Tibial artery (tissue), 4 donors: Measurements from ENCODE around the gene CYP11A1.

ENCODE experiments used
- DNase-seq, 2 donors: peaks; one replicate each; pipeline ENCODE4 v3.0.0-alpha.2; 2019
- H3K27ac ChIP-seq, 2 donors: fragments of 200-600 bp; sonication (generic) in 1 of 2; 1 replicate in 1 of 2; 2 replicates in 1 of 2; pipeline ENCODE4 v1.5.1; 2018 to 2019; ENCODE audit warnings: mild to moderate bottlenecking in 1 of 2
- H3K27me3 ChIP-seq, 2 donors: fragments of 200-600 bp; sonication (generic) in 1 of 2; one replicate each; pipeline versions ENCODE4 v1.5.1 to v1.6.0; 2016 to 2019
- H3K36me3 ChIP-seq, 3 donors: fragments of 200-600 bp; sonication (generic) in 2 of 3; one replicate each; pipeline ENCODE4 v1.5.1; 2016 to 2019; ENCODE audit warnings: mild to moderate bottlenecking in 2 of 3
- H3K4me1 ChIP-seq, 4 donors: fragments of 200-600 bp; sonication (generic) in 2 of 4; 1 replicate in 3 of 4; 2 replicates in 1 of 4; pipeline ENCODE4 v1.5.1; 2016 to 2019
- H3K4me3 ChIP-seq, 2 donors: fragments of 200-600 bp; sonication (generic) in 1 of 2; 1 replicate in 1 of 2; 2 replicates in 1 of 2; pipeline ENCODE4 v1.5.1; 2018 to 2019; ENCODE audit warnings: mild to moderate bottlenecking in 2 of 2
- H3K9me3 ChIP-seq, 3 donors: fragments of 200-600 bp; sonication (generic) in 1 of 3; one replicate each; pipeline ENCODE4 v1.5.1; 2016 to 2019
- intact Hi-C: fragments of 100-400 bp; cut with DNase I; formaldehyde crosslinking; loops from one replicate; pipeline ENCODE4 v1.15.0; 2023; ENCODE audit warnings: low total_unique reads
- TF ChIP-seq, protein P1 (sequence below), 2 experiments: fragments of 200-600 bp in 1 of 2; fragments of 450-650 bp in 1 of 2; IDR thresholded peaks; one replicate each; pipeline ENCODE4 v1.5.1; 2017 to 2019; ENCODE audit warnings: antibody characterized with exemption in 2 of 2, mild to moderate bottlenecking in 1 of 2, moderate library complexity in 1 of 2

The CYP11A1 gene

DNA sequence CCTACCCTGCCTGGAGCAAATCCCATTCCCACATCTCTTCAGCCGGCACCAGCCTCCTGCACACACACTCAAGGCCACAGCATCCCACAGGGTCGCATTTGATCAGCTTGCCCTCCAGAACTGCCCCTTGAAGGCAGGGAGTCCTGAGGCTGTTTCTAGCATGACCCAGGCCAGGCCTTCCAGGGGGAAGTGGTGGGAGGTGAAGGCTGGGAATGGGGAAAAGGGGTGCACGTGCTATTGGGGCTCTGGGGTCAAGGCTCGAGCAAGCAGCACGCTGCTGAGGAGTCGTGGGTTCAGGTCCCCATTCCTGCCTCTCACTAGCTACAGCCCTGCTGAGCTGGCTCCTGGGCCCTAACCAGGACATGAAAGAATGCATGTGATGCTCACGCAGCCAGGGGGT is 41.4 kb upstream of the CYP11A1 start:
- Histone ChIP-seq H3K27me3 (peaks cover 0 to 22% of the 10 kb centered on the region in 2 donors), H3K4me1 (no peaks in the 10 kb centered on the region), H3K4me3 (no peak overlapping the region), H3K27ac (no peak overlapping the region), H3K9me3 (no peaks in the 10 kb centered on the region), H3K36me3 (no peaks in the 10 kb centered on the region)
- intact Hi-C loops, result no loop called here
- TF ChIP-seq, protein P1, sequence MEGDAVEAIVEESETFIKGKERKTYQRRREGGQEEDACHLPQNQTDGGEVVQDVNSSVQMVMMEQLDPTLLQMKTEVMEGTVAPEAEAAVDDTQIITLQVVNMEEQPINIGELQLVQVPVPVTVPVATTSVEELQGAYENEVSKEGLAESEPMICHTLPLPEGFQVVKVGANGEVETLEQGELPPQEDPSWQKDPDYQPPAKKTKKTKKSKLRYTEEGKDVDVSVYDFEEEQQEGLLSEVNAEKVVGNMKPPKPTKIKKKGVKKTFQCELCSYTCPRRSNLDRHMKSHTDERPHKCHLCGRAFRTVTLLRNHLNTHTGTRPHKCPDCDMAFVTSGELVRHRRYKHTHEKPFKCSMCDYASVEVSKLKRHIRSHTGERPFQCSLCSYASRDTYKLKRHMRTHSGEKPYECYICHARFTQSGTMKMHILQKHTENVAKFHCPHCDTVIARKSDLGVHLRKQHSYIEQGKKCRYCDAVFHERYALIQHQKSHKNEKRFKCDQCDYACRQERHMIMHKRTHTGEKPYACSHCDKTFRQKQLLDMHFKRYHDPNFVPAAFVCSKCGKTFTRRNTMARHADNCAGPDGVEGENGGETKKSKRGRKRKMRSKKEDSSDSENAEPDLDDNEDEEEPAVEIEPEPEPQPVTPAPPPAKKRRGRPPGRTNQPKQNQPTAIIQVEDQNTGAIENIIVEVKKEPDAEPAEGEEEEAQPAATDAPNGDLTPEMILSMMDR (IDR thresholded peaks at IDR 0.05), result no peak
- DNase-seq, result no peak

DNA sequence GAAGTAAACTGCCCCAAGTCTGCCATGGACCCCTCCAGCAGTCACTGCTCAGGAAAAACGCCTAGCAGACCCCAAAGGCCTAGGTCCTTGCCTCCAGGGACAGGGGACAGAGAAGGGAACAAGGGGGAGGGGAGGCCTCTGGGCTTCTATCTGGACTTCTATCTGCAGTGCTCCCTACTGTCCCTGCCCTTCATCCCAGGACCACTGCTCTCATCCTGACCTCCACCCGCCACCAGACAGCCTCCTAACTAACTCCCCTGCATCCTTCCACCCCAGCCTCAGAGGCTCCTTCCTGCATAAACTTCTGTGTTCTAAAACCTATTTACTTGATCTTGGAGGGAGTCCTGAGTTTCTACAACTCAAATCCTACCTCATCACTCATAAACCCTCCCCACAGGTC is 40.9 kb upstream of the CYP11A1 start:
- TF ChIP-seq, protein P1 (IDR thresholded peaks at IDR 0.05), result no peak
- no peak for DNase-seq
- Histone ChIP-seq H3K27me3 (peaks cover 0 to 26% of the 10 kb centered on the region in 2 donors), H3K36me3 (no peaks in the 10 kb centered on the region), H3K4me1 (no peaks in the 10 kb centered on the region), H3K4me3 (no peak overlapping the region), H3K27ac (no peak overlapping the region), H3K9me3 (no peaks in the 10 kb centered on the region)
- intact Hi-C loops, result no loop called here

DNA sequence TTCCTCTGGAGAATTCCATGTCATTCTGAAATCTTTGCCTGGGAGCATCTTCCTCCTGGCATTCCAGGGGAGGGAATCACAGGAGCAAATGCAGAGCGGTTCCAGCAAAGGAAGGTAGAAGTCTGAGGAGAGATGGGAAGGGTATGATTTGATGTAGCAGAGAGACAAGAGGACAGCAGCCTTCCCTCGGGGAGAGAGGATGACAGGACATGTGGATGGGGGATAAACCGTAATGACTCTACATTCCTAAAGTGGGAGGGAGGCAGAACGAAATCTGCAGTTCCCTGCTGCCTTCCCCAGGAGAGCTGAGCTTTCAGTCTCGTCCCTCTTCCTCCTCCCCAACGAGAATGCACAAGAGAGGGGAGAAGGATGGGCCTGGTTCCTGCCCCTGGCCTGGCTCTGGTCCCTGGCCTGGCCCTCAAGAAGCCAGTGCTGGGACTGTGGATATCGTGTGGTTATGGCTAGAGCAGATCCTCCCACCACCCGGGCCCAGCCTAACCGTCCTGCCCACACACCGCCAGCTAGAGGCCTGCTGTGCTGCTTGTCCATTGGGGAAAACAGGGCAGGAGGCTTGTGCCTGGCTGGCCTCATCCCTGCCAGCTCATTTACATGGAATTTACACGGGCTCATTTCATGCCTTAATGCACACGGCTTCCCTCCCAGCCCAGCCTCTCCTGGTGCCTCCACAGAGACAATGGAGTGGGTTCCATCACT is 39.7 kb upstream of the CYP11A1 start:
- intact Hi-C loops, result no loop called here
- TF ChIP-seq, protein P1 (IDR thresholded peaks at IDR 0.05), result no peak
- no peak for DNase-seq
- Histone ChIP-seq H3K27ac (no peak overlapping the region), H3K9me3 (no peaks in the 10 kb centered on the region), H3K4me1 (no peaks in the 10 kb centered on the region), H3K4me3 (no peak overlapping the region), H3K27me3 (peaks cover 0 to 32% of the 10 kb centered on the region in 2 donors), H3K36me3 (no peaks in the 10 kb centered on the region)

DNA sequence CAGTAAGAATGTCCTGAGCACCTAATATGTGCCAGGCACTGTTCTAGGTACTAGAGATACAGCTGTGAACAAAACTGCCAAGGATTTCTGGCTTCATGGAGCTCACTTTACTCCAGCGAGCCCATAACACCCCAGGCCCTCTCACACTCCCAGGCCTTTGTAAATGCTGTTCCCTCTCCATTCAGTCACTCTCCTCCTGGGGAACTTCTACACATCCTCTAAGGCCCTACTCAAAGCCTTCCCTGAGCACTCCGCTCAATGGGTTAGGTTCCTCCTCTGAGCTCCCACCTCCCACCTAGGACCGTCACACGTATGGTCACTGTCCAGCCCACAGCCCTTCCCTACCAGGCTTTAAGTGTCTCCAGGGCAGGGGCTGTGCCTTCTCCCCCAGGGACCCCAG is 39.1 kb upstream of the CYP11A1 start:
- intact Hi-C loops, result no loop called here
- TF ChIP-seq, protein P1 (IDR thresholded peaks at IDR 0.05), result no peak
- no peak overlapping the region for H3K27ac ChIP-seq
- H3K9me3 ChIP-seq, result no peaks in the 10 kb centered on the region
- H3K27me3 ChIP-seq, result peaks cover 0 to 32% of the 10 kb centered on the region in 2 donors
- DNase-seq, result no peak
- no peaks in the 10 kb centered on the region for H3K36me3 ChIP-seq
- no peaks in the 10 kb centered on the region for H3K4me1 ChIP-seq
- H3K4me3 ChIP-seq, result no peak overlapping the region

DNA sequence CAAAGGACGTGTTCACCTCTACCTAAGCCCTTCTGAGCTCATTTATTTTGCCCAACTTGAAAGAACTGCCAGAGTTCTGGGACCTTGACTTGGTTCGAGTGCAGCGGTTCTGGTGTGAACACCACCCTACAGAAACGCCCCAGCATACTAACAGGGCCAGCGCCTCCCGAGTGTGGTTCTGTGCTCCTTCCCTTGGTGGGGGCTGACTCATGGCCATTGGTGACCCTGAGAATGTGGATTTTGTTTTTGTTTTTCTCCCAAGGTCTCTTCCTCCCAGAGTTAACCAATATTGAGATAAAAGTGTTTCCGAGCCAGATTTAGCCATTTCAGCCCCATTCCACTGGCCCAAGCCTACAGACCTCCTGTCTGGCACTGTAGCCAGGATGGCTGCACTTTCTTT is 38.4 kb upstream of the CYP11A1 start:
- no peaks in the 10 kb centered on the region for H3K9me3 ChIP-seq
- H3K4me3 ChIP-seq, result no peak overlapping the region
- TF ChIP-seq, protein P1 (IDR thresholded peaks at IDR 0.05), result no peak
- DNase-seq, result no peak
- H3K27ac ChIP-seq, result no peak overlapping the region
- H3K4me1 ChIP-seq, result no peaks in the 10 kb centered on the region
- H3K36me3 ChIP-seq, result no peaks in the 10 kb centered on the region
- peaks cover 0 to 37% of the 10 kb centered on the region in 2 donors for H3K27me3 ChIP-seq
- intact Hi-C loops, result no loop called here
